Colonic mucosa (tissue), 4 donors: Measurements from ENCODE around the gene ELMO3. TPM values are rescaled to one million over a fixed set of nuclear protein-coding genes. Genes with fewer than 3 reads are reported as not detected.

Experiments used
- DNase-seq: peaks from one replicate; pipeline ENCODE4 v3.0.0-alpha.2; 2020
- H3K27ac ChIP-seq: fragments of 200-600 bp; one replicate; pipeline ENCODE4 v1.8.0; 2021
- H3K27me3 ChIP-seq: fragments of 200-600 bp; one replicate; pipeline ENCODE4 v1.8.0; 2021
- H3K36me3 ChIP-seq: fragments of 200-600 bp; one replicate; pipeline ENCODE4 v1.8.0; 2021
- H3K4me1 ChIP-seq: fragments of 200-600 bp; one replicate; pipeline ENCODE4 v1.8.0; 2021; ENCODE audit warnings: mild to moderate bottlenecking
- H3K4me3 ChIP-seq: fragments of 200-600 bp; one replicate; pipeline ENCODE4 v1.8.0; 2021
- H3K9ac ChIP-seq, 2 donors: one replicate each; pipeline ENCODE4 v1.7.0; 2013; ENCODE audit warnings: control low read depth in 2 of 2, low read depth in 2 of 2, low read length in 2 of 2
- H3K9me3 ChIP-seq: fragments of 200-600 bp; one replicate; pipeline ENCODE4 v1.8.0; 2021
- intact Hi-C: fragments of 100-400 bp; cut with DNase I; formaldehyde crosslinking; loops from one replicate; pipeline ENCODE4 v1.14.1; 2022
- total RNA-seq, 2 donors: library from RNA; stranded (reverse); fragmentation: NEBNext Ultra II Directional in 1 of 2; extraction: Animal tissue kit (Norgen Biotek cat#: 25700) in 1 of 2; gene quantifications; one replicate each; pipeline ENCODE4 v1.2.1, GENCODE V29; 2021
- TF ChIP-seq, protein P1 (sequence below): fragments of 200-600 bp; IDR thresholded peaks from one replicate; pipeline ENCODE4 v1.8.0; 2022; ENCODE audit warnings: antibody characterized with exemption, mild to moderate bottlenecking
- donor health status: healthy.
- donor health status: DM: no; HTN: no; CAD: no.
- donor health status: DM: no; HTN: no; CAD: no.

The ELMO3 gene
- total RNA-seq, 2 donors from 2014 or later, result 60.7 to 75.6 TPM

DNA sequence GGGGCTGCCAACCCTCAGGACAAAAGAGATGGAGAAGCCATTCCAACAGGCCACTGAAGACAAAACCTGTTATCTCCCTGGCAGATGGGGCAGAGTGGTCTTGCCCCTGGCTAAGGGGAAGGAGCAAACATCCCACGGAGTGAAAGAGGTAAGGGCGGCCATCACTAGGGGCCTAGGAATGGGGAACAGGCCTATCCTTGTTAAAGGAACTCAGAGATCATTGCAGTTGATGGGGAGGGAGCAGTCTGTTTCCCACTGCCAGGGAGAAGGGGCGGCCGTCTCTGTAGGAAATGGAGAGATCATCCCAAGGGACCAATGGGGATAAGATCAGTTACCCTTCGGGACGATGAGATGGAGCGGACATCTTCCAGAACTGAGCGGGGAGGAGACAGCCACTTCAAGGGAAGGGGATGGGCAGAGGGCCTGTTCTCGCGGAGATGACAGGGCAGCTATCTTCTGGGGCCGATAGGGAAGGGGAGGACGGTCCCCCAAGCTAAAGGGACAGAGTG lies 27.4 kb downstream of the ELMO3 start:
- DNase-seq, result no peak
- Histone ChIP-seq H3K27ac (peak overlapping the region; percentile 54), H3K9ac (peak overlapping the region; percentile 37 to 98), H3K9me3 (no peaks in the 10 kb centered on the region), H3K4me3 (peak overlapping the region; percentile 95), H3K27me3 (no peaks in the 10 kb centered on the region), H3K36me3 (peaks cover 13% of the 10 kb centered on the region), H3K4me1 (peaks cover 3% of the 10 kb centered on the region)
- TF ChIP-seq, protein P1, sequence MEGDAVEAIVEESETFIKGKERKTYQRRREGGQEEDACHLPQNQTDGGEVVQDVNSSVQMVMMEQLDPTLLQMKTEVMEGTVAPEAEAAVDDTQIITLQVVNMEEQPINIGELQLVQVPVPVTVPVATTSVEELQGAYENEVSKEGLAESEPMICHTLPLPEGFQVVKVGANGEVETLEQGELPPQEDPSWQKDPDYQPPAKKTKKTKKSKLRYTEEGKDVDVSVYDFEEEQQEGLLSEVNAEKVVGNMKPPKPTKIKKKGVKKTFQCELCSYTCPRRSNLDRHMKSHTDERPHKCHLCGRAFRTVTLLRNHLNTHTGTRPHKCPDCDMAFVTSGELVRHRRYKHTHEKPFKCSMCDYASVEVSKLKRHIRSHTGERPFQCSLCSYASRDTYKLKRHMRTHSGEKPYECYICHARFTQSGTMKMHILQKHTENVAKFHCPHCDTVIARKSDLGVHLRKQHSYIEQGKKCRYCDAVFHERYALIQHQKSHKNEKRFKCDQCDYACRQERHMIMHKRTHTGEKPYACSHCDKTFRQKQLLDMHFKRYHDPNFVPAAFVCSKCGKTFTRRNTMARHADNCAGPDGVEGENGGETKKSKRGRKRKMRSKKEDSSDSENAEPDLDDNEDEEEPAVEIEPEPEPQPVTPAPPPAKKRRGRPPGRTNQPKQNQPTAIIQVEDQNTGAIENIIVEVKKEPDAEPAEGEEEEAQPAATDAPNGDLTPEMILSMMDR, result no peak
- intact Hi-C loops, result no loop called here

DNA sequence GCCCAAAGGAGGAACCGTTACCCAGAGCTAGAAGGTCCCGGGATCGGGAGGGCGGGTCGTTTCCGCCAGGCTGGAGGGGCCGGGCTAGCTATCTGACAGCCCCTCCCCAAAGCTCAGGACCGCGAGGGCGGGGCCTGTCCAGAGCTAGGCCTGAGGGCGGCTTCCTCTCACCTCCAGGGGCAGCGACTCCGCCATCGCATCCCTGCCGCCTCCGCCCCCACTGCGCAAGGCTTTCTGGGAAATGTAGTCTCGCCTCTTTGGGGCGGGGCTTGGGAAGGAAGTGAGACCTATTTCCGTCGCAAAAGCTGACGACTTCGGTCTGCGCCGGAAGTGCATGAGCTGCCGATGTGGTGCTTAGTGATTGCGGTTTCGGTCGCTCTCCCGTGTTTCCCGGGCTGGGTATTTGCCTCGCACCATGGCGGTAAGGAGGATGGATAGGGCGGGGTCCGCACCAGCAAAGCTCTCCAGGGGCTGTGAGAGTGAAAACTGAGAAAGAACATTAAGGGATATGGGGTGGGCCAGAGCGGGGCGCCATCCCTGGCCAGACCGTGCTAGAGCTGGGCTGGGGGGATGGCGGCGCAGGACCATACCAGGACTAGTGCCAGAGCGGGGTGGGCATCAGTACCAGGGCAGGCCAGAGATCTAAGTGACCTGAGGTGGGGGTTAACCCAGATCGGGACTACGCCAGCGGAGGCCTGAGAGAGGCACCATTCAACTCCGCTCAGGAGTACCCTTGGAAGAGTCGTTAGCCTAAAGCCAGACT lies 28.1 kb downstream of the ELMO3 start, which contains the start of gene TMEM208:
Gene TMEM208 (plus strand): TSS at position 327 of the 763 bp plus-strand sequence. CDS start 89 bp downstream, at position 416.
- TF ChIP-seq, protein P1, result no peak
- intact Hi-C loops, result no loop called here
- peaks cover 3% of the 10 kb centered on the region for H3K4me1 ChIP-seq
- peak within 1 kb of the TSS; percentile 56 for H3K27ac ChIP-seq
- peaks cover 19% of the 10 kb centered on the region for H3K36me3 ChIP-seq
- peak within 1 kb of the TSS; percentile 91 to 98 for H3K9ac ChIP-seq
- H3K9me3 ChIP-seq, result no peaks in the 10 kb centered on the region
- no peaks in the 10 kb centered on the region for H3K27me3 ChIP-seq
- peak; percentile 99 for DNase-seq
- H3K4me3 ChIP-seq, result peak within 1 kb of the TSS; percentile 95

DNA sequence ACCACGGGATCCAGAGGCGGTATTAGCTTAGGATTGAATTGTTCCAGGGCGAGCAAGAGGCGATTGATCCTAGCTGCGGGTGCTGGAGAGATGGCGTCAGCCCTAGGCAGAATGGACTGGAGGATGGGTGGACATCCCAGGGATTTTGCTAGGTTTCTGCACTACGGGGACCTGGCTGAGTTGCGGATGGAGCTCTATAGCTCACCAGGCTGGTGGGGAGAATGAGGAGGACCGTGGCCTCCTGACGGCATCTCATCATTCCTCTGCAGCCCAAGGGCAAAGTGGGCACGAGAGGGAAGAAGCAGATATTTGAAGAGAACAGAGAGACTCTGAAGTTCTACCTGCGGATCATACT lies 28.6 kb downstream of the ELMO3 start:
- Histone ChIP-seq H3K27ac (peak overlapping the region; percentile 56), H3K9ac (peak overlapping the region; percentile 91 to 98), H3K4me1 (peaks cover 3% of the 10 kb centered on the region), H3K36me3 (peaks cover 19% of the 10 kb centered on the region), H3K27me3 (no peaks in the 10 kb centered on the region), H3K9me3 (no peaks in the 10 kb centered on the region), H3K4me3 (peak overlapping the region; percentile 95)
- intact Hi-C loops, result no loop called here
- no peak for DNase-seq
- TF ChIP-seq, protein P1, result no peak

DNA sequence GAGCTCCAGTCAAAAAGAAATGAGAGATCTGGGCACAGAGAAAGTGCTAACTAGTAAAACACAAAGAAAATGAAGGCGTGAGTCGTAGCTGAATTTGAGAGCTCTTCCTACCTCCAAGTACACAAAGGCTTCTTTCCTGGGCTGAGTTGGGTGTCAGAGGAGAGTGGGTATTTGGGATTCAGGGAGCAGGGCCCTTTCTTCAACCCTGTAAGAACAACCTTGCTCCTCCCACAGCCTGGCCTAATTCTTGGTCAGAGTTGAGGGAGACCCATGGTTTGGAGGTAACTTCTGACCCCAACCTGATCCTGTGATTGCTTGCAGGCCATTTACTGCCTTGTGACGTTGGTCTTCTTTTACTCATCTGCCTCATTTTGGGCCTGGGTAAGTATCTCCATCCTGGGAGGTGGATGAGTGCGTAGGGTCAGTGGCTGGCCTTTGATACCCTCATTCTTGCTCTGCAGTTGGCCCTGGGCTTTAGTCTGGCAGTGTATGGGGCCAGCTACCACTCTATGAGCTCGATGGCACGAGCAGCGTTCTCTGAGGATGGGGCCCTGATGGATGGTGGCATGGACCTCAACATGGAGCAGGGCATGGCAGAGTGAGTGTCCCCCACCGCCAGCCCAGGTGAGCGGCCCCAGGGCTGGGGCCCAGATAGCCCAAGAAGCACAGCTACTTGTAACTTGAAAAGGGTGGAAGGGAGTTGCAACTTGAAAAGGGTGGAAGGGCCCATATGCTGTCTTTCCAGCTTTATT lies 29.3 kb downstream of the ELMO3 start:
- TF ChIP-seq, protein P1, result no peak
- intact Hi-C loops, result no loop called here
- Histone ChIP-seq H3K4me1 (peaks cover 3% of the 10 kb centered on the region), H3K27ac (no peak overlapping the region), H3K9me3 (no peaks in the 10 kb centered on the region), H3K27me3 (no peaks in the 10 kb centered on the region), H3K4me3 (peak overlapping the region; percentile 95), H3K9ac (peak overlapping the region in 1 of 2 donors; percentile 98), H3K36me3 (peaks cover 19% of the 10 kb centered on the region)
- no peak for DNase-seq

DNA sequence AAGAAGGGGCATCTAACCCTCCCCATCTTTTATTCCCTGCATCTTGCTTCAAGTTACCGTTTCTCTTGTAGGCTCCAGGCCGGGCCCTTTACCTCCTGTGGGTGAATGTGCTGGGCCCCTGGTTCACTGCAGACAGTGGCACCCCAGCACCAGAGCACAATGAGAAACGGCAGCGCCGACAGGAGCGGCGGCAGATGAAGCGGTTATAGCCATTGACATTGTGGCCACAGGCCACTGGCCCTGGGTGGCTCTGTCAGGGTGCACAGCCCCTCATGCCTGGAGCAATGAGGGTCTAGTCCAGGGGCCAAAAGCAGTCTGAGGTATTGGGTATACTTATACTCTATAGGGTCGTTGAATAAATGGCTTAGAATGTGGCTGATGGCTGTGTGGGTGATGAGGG lies 30.0 kb downstream of the ELMO3 start:
- intact Hi-C loops, result no loop called here
- no peak overlapping the region for H3K27ac ChIP-seq
- TF ChIP-seq, protein P1, result no peak
- no peak overlapping the region for H3K4me3 ChIP-seq
- H3K27me3 ChIP-seq, result no peaks in the 10 kb centered on the region
- no peaks in the 10 kb centered on the region for H3K9me3 ChIP-seq
- no peak for DNase-seq
- peaks cover 19% of the 10 kb centered on the region for H3K36me3 ChIP-seq
- H3K4me1 ChIP-seq, result peaks cover 3% of the 10 kb centered on the region
- no peak overlapping the region for H3K9ac ChIP-seq
